Measurements from ENCODE around the gene TIAM2.

The TIAM2 gene

GRCh38 chr6:155026022-155026705, 31.0 kb downstream of the TIAM2 start:
- no peak for FAIRE-seq

GRCh38 chr6:155026706-155027045, 31.6 kb downstream of the TIAM2 start:
- FAIRE-seq = no peak

- FAIRE-seq = no peak
Measured at GRCh38 chr6:155030148-155030720, 35.1 kb downstream of the TIAM2 start.

GRCh38 chr6:155031091-155031490, 36.0 kb downstream of the TIAM2 start:
- FAIRE-seq = no peak

GRCh38 chr6:155033021-155033791, 38.1 kb downstream of the TIAM2 start:
- FAIRE-seq = no peak

GRCh38 chr6:155036907-155037306, 41.8 kb downstream of the TIAM2 start:
- FAIRE-seq = no peak

- FAIRE-seq = no peak
Measured at GRCh38 chr6:155038104-155038503, 43.0 kb downstream of the TIAM2 start.

- FAIRE-seq = no peak
Measured at GRCh38 chr6:155038527-155038926, 43.4 kb downstream of the TIAM2 start.

- FAIRE-seq = no peak
Measured at GRCh38 chr6:155039618-155040017, 44.5 kb downstream of the TIAM2 start.

- FAIRE-seq = no peak
Measured at GRCh38 chr6:155040154-155040553, 45.0 kb downstream of the TIAM2 start.

- no peak for FAIRE-seq
Measured at GRCh38 chr6:155040901-155041650, 46.0 kb downstream of the TIAM2 start.

- FAIRE-seq = no peak
Measured at GRCh38 chr6:155041741-155042279, 46.7 kb downstream of the TIAM2 start.

- FAIRE-seq = no peak
Measured at GRCh38 chr6:155042983-155043382, 47.9 kb downstream of the TIAM2 start.

GRCh38 chr6:155045561-155046404, 50.7 kb downstream of the TIAM2 start:
- FAIRE-seq = no peak

GRCh38 chr6:155047523-155047922, 52.4 kb downstream of the TIAM2 start:
- no peak for FAIRE-seq

- FAIRE-seq = no peak
Measured at GRCh38 chr6:155050311-155050710, 55.2 kb downstream of the TIAM2 start.

- FAIRE-seq = no peak
Measured at GRCh38 chr6:155054491-155055250, 59.6 kb downstream of the TIAM2 start.

GRCh38 chr6:155055729-155056128, 60.6 kb downstream of the TIAM2 start:
- FAIRE-seq = no peak

- no peak for FAIRE-seq
Measured at GRCh38 chr6:155056756-155057155, 61.6 kb downstream of the TIAM2 start.

GRCh38 chr6:155061381-155061780, 66.3 kb downstream of the TIAM2 start:
- no peak for FAIRE-seq

- no peak for FAIRE-seq
Measured at GRCh38 chr6:155062866-155063341, 67.8 kb downstream of the TIAM2 start.

Measured in colon (tissue), 2 donors.